RWPE1 (cell line): ENCODE results near the gene PKNOX1.
"Not testable (repeated sequence)": the region's sequence is repeated elsewhere in the genome, so short reads cannot be mapped to it uniquely, and the experiment has no call there.

Experiments
- CTCF ChIA-PET: fragments of 350-600 bp; sonication (Branson Sonifier 250); formaldehyde crosslinking; extraction: SDS; loops from one replicate; lab custom pipeline; 2021; lab: Yijun Ruan, JAX
- POLR2A ChIA-PET: fragments of 400-600 bp; formaldehyde crosslinking; extraction: SDS; loops from one replicate; lab custom pipeline; 2020; ENCODE audit warnings: antibody characterized with exemption; ENCODE audit not compliant: low non-redundant PET; lab: Yijun Ruan, JAX
- DNase-seq: peaks from one replicate; pipeline ENCODE4 v3.0.0; 2012; ENCODE audit warnings: low spot score
- H3K27ac ChIP-seq: fragments of 450-650 bp; 2 replicates; pipeline ENCODE4 v1.5.1; 2017
- CTCF ChIP-seq: fragments of 450-650 bp; conservative IDR thresholded peaks from 2 replicates; pipeline ENCODE4 v1.5.1; 2017; ENCODE audit warnings: low read depth, mild to moderate bottlenecking

PKNOX1 gene

GRCh38 chr21:43025636-43026180, 51.3 kb downstream of the PKNOX1 start:
- H3K27ac ChIP-seq: no peak overlapping the region
- POLR2A ChIA-PET: no interaction called here
- TF ChIP-seq CTCF: no peak
- no peak for DNase-seq
- CTCF ChIA-PET: no interaction called here

GRCh38 chr21:43027846-43028731, 53.7 kb downstream of the PKNOX1 start:
- POLR2A ChIA-PET: no interaction called here
- CTCF ChIA-PET: interaction anchor here (0.7 kb wide), 1 partner anchor 12 kb away, joined by 3 read pairs; no protein-coding TSS in a partner anchor

GRCh38 chr21:43029785-43030184, 55.4 kb downstream of the PKNOX1 start:
- TF ChIP-seq CTCF: no peak
- no peak overlapping the region for H3K27ac ChIP-seq
- ChIA-PET CTCF (no interaction called here), POLR2A (no interaction called here)
- DNase-seq: no peak

More at GRCh38 chr21:43027846-43028731, 53.7 kb downstream of the PKNOX1 start:
- no peak for DNase-seq
- H3K27ac ChIP-seq: no peak overlapping the region
- TF ChIP-seq CTCF: no peak

- DNase-seq: no peak
- ChIA-PET POLR2A (no interaction called here), CTCF (no interaction called here)
- TF ChIP-seq CTCF: no peak
- H3K27ac ChIP-seq: no peak overlapping the region
Observed at GRCh38 chr21:43031121-43031619, 56.8 kb downstream of the PKNOX1 start.

- TF ChIP-seq CTCF: no peak
- no peak for DNase-seq
- CTCF ChIA-PET: interaction anchor here (0.6 kb wide), 1 partner anchor 144 kb away, joined by 4 read pairs; no protein-coding TSS in a partner anchor
- POLR2A ChIA-PET: no interaction called here
- H3K27ac ChIP-seq: no peak overlapping the region
Observed at GRCh38 chr21:43034101-43034500, 59.7 kb downstream of the PKNOX1 start.

GRCh38 chr21:43034826-43035225, 60.5 kb downstream of the PKNOX1 start:
- ChIA-PET POLR2A (no interaction called here), CTCF (no interaction called here)
- no peak for TF ChIP-seq CTCF
- no peak for DNase-seq
- H3K27ac ChIP-seq: no peak overlapping the region

- H3K27ac ChIP-seq, CTCF ChIA-PET, DNase-seq, POLR2A ChIA-PET: not testable (repeated sequence)
Observed at GRCh38 chr21:43036889-43037288, 62.5 kb downstream of the PKNOX1 start.

GRCh38 chr21:43037918-43038658, 63.7 kb downstream of the PKNOX1 start:
- H3K27ac ChIP-seq, CTCF ChIA-PET, POLR2A ChIA-PET, DNase-seq: not testable (repeated sequence)

- H3K27ac ChIP-seq, POLR2A ChIA-PET, DNase-seq, CTCF ChIA-PET: not testable (repeated sequence)
Observed at GRCh38 chr21:43038659-43039044, 64.3 kb downstream of the PKNOX1 start.

GRCh38 chr21:43042169-43042568, 67.8 kb downstream of the PKNOX1 start:
- DNase-seq, H3K27ac ChIP-seq, POLR2A ChIA-PET, CTCF ChIA-PET: not testable (repeated sequence)
